ENCODE results near the gene OR5B21.

Gene OR5B21

GRCh38 chr11:58508005-58508404 lies at the start of gene OR5B21:
OR5B21 (minus strand) TSS chr11:58508105; CDS start chr11:58508105, 0 bp downstream.
- DNase-seq, result no peak

- DNase-seq, result no peak
These were observed 41.7 kb upstream of the OR5B21 start for GRCh38 chr11:58549644-58550043.

- DNase-seq, result no peak
These were observed 38.9 kb upstream of the OR5B21 start for GRCh38 chr11:58546841-58547240.

- no peak for DNase-seq
These were observed 24.0 kb upstream of the OR5B21 start for GRCh38 chr11:58531865-58532341.

- no peak for DNase-seq
These were observed 22.3 kb upstream of the OR5B21 start for GRCh38 chr11:58530236-58530635.

GRCh38 chr11:58527429-58527828 lies 19.5 kb upstream of the OR5B21 start:
- DNase-seq, result no peak

GRCh38 chr11:58526721-58527120 lies 18.8 kb upstream of the OR5B21 start:
- DNase-seq, result no peak

GRCh38 chr11:58525037-58525614 lies 17.2 kb upstream of the OR5B21 start:
- no peak for DNase-seq

- peak; percentile 90 for DNase-seq
These were observed 16.5 kb upstream of the OR5B21 start for GRCh38 chr11:58524232-58525036.

- DNase-seq, result peak; percentile 74
These were observed 6.0 kb upstream of the OR5B21 start for GRCh38 chr11:58513747-58514367.

- no peak for DNase-seq
These were observed 3.7 kb upstream of the OR5B21 start for GRCh38 chr11:58511636-58512035.

- no peak for DNase-seq
These were observed 1.8 kb upstream of the OR5B21 start for GRCh38 chr11:58509748-58510147.

GRCh38 chr11:58508814-58509213 lies 909 bp upstream of the OR5B21 start:
- DNase-seq, result no peak

- no peak for DNase-seq
These were observed 550 bp downstream of the OR5B21 start for GRCh38 chr11:58507355-58507754.

- no peak for DNase-seq
These were observed 970 bp downstream of the OR5B21 start for GRCh38 chr11:58506935-58507334.

GRCh38 chr11:58505849-58506248 lies 2.1 kb downstream of the OR5B21 start:
- DNase-seq, result no peak

- no peak for DNase-seq
These were observed 3.7 kb downstream of the OR5B21 start for GRCh38 chr11:58504232-58504631.

GRCh38 chr11:58503361-58503856 lies 4.5 kb downstream of the OR5B21 start:
- no peak for DNase-seq

GRCh38 chr11:58502004-58502403 lies 5.9 kb downstream of the OR5B21 start:
- no peak for DNase-seq

- DNase-seq, result no peak
These were observed 9.4 kb downstream of the OR5B21 start for GRCh38 chr11:58498464-58498863.

GRCh38 chr11:58497951-58498350 lies 10.0 kb downstream of the OR5B21 start:
- DNase-seq, result no peak

GRCh38 chr11:58495906-58496305 lies 12.0 kb downstream of the OR5B21 start:
- no peak for DNase-seq

- no peak for DNase-seq
These were observed 13.8 kb downstream of the OR5B21 start for GRCh38 chr11:58494101-58494500.

GRCh38 chr11:58493676-58494075 lies 14.2 kb downstream of the OR5B21 start:
- no peak for DNase-seq
